Measurements from ENCODE around the gene NREP. TPM values are rescaled to one million over a fixed set of nuclear protein-coding genes. Genes with fewer than 3 reads are reported as not detected.

Gene NREP, protein sequence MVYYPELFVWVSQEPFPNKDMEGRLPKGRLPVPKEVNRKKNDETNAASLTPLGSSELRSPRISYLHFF
- 10 to 100 TPM in 1 of 2 donors, 1 to 10 TPM in 1; 8.5 to 18.2 TPM for total RNA-seq

- Mint-ChIP-seq H3K36me3 (ENCODE audit: low read depth) (peaks cover 5% of the 10 kb centered on the region), H3K27me3 (peaks cover 13% of the 10 kb centered on the region), H3K27ac (peak within 1 kb of the TSS; percentile 90), H3K9me3 (no peaks in the 10 kb centered on the region), H3K4me3 (peak within 1 kb of the TSS; percentile 82), H3K4me1 (no peaks in the 10 kb centered on the region)
- ATAC-seq (replicated peaks): peak; percentile 7
These were observed at the start of gene NREP for GRCh38 chr5:111756581-111757354. TSS of gene NREP (minus strand) at chr5:111757194. CDS start at chr5:111755772, 1,422 bp downstream.

GRCh38 chr5:111806753-111807152 lies 49.8 kb upstream of the NREP start:
- H3K27ac Mint-ChIP-seq: no peak overlapping the region
- no peak for ATAC-seq (replicated peaks)
- H3K4me3 Mint-ChIP-seq: no peak overlapping the region
- no peaks in the 10 kb centered on the region for H3K4me1 Mint-ChIP-seq
- H3K9me3 Mint-ChIP-seq: no peaks in the 10 kb centered on the region
- H3K36me3 Mint-ChIP-seq (ENCODE audit: low read depth): no peaks in the 10 kb centered on the region
- peaks cover 3% of the 10 kb centered on the region for H3K27me3 Mint-ChIP-seq

GRCh38 chr5:111806156-111806555 lies 49.2 kb upstream of the NREP start:
- no peaks in the 10 kb centered on the region for H3K9me3 Mint-ChIP-seq
- no peak overlapping the region for H3K4me3 Mint-ChIP-seq
- ATAC-seq (replicated peaks): no peak
- no peak overlapping the region for H3K27ac Mint-ChIP-seq
- no peaks in the 10 kb centered on the region for H3K36me3 Mint-ChIP-seq (ENCODE audit: low read depth)
- peaks cover 3% of the 10 kb centered on the region for H3K27me3 Mint-ChIP-seq
- H3K4me1 Mint-ChIP-seq: no peaks in the 10 kb centered on the region

DNA sequence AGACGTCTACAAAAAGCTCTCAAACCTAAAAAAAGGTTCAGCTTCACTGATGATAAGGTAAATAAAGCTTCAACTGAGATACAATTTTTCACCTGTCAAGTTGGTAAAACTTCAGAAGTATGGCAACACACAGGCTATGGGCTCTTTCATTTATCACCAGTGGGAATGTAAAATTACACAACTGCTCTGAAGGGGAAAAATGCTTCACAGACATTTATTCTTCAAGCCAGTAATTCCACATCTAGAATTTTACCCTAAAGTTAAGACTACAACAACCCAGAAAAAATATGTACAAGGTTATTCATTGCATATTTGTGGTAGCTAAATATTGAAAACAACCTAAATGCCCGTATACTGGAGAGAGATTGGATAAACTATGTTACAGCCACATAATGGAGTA lies 48.1 kb upstream of the NREP start:
- Mint-ChIP-seq H3K36me3 (ENCODE audit: low read depth) (no peaks in the 10 kb centered on the region), H3K4me1 (no peaks in the 10 kb centered on the region), H3K27ac (no peak overlapping the region), H3K4me3 (no peak overlapping the region), H3K9me3 (no peaks in the 10 kb centered on the region), H3K27me3 (peaks cover 3% of the 10 kb centered on the region)
- no peak for ATAC-seq (replicated peaks)

- peaks cover 3% of the 10 kb centered on the region for H3K9me3 Mint-ChIP-seq
- no peak for ATAC-seq (replicated peaks)
- no peak overlapping the region for H3K27ac Mint-ChIP-seq
- no peaks in the 10 kb centered on the region for H3K4me1 Mint-ChIP-seq
- H3K36me3 Mint-ChIP-seq (ENCODE audit: low read depth): no peaks in the 10 kb centered on the region
- no peak overlapping the region for H3K4me3 Mint-ChIP-seq
- peaks cover 3% of the 10 kb centered on the region for H3K27me3 Mint-ChIP-seq
These were observed 43.4 kb upstream of the NREP start for GRCh38 chr5:111800351-111800750.

DNA sequence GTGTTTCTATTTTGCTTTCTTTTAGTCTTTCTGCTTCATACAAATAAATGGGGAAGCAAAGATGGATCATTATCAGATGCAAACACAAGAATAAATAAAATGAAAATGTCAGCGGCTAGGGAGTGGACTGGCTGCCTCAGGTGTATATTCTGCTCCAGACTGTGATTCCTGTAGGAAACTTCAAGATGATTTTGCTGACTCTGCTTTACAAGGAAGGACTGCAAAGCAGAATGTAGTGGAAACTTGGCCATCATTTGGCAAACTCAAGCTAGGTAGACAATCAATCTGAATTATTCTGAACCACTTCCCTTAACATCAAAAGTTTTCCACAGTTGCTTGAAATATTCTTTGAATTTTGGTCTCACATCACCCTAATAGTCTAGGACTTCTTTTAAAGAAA lies 38.1 kb upstream of the NREP start:
- Mint-ChIP-seq H3K4me1 (no peaks in the 10 kb centered on the region), H3K27ac (no peak overlapping the region), H3K27me3 (peaks cover 6% of the 10 kb centered on the region), H3K4me3 (no peak overlapping the region), H3K9me3 (peaks cover 3% of the 10 kb centered on the region), H3K36me3 (ENCODE audit: low read depth) (no peaks in the 10 kb centered on the region)
- ATAC-seq (replicated peaks): no peak

- ATAC-seq (replicated peaks): no peak
- no peak overlapping the region for H3K4me3 Mint-ChIP-seq
- no peak overlapping the region for H3K27ac Mint-ChIP-seq
- peaks cover 3% of the 10 kb centered on the region for H3K9me3 Mint-ChIP-seq
- no peaks in the 10 kb centered on the region for H3K36me3 Mint-ChIP-seq (ENCODE audit: low read depth)
- no peaks in the 10 kb centered on the region for H3K4me1 Mint-ChIP-seq
- peaks cover 10% of the 10 kb centered on the region for H3K27me3 Mint-ChIP-seq
These were observed 35.6 kb upstream of the NREP start for GRCh38 chr5:111792471-111793058.

- no peak overlapping the region for H3K4me3 Mint-ChIP-seq
- H3K27ac Mint-ChIP-seq: no peak overlapping the region
- H3K4me1 Mint-ChIP-seq: no peaks in the 10 kb centered on the region
- H3K9me3 Mint-ChIP-seq: no peaks in the 10 kb centered on the region
- H3K27me3 Mint-ChIP-seq: peaks cover 14% of the 10 kb centered on the region
- no peaks in the 10 kb centered on the region for H3K36me3 Mint-ChIP-seq (ENCODE audit: low read depth)
- no peak for ATAC-seq (replicated peaks)
These were observed 33.3 kb upstream of the NREP start for GRCh38 chr5:111790295-111790694.

DNA sequence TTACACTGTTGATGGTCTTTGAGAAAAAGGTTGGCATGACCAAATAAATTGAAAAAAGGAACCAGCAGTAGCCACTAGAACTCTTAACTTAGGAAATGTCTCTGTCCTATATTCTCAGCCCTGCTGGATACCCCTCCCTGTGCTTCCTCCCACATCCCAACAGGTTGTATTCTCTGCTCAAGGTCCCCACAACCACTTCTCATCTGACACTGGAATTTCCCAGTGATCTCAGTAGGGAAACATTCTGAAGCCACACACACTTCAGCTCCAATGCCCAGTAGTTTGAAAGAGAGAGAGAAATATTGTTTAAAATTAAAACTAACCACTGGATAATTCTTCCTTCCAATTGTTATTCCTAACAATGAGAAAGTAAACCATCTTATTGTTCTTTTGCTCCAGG lies 30.0 kb upstream of the NREP start:
- no peaks in the 10 kb centered on the region for H3K36me3 Mint-ChIP-seq (ENCODE audit: low read depth)
- no peaks in the 10 kb centered on the region for H3K9me3 Mint-ChIP-seq
- no peak overlapping the region for H3K4me3 Mint-ChIP-seq

DNA sequence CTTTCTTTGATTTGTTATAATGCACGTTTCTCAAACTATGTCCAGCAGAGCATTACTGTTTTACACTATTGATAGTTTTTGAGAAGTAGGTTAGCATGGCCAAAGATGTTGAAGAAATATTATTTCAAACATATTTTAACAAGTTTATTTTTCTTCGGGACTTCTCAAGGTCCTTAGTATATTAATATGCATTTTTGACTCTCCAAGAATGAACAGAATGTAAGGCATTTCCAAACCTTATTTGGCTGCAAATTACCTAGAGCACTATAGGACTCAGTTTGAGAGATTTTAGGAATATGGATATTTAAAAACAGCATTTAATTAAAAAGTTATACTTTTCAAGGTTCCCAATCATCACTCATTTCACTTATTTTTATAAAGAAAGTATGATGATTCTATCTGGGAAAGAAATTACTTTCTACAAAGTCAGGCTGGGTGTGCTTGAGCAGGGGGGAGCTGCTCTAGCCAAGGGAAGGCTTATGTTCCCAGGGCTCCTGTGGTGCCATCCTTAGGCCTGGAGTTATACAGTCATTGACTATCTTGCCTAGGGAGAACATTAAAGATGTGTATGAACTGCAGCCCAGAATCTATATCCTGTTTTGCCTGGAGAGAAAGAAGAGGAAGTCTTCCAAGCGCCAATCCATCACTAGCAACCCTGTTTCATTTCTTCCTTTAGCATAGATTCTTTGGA lies 27.6 kb upstream of the NREP start:
- H3K27me3 Mint-ChIP-seq: peaks cover 11% of the 10 kb centered on the region
- H3K4me1 Mint-ChIP-seq: no peaks in the 10 kb centered on the region
- no peak overlapping the region for H3K4me3 Mint-ChIP-seq
- ATAC-seq (replicated peaks): no peak
- no peaks in the 10 kb centered on the region for H3K36me3 Mint-ChIP-seq (ENCODE audit: low read depth)
- H3K9me3 Mint-ChIP-seq: no peaks in the 10 kb centered on the region
- H3K27ac Mint-ChIP-seq: no peak overlapping the region

More for the DNA sequence above, 30.0 kb upstream of the NREP start:
- Mint-ChIP-seq H3K4me1 (no peaks in the 10 kb centered on the region), H3K27ac (no peak overlapping the region), H3K27me3 (peaks cover 8% of the 10 kb centered on the region)
- ATAC-seq (replicated peaks): no peak

- no peaks in the 10 kb centered on the region for H3K9me3 Mint-ChIP-seq
These were observed 26.5 kb upstream of the NREP start for GRCh38 chr5:111783537-111783936.

GRCh38 chr5:111782216-111782615 lies 25.2 kb upstream of the NREP start:
- Mint-ChIP-seq H3K36me3 (ENCODE audit: low read depth) (no peaks in the 10 kb centered on the region), H3K27me3 (peaks cover 9% of the 10 kb centered on the region), H3K27ac (no peak overlapping the region), H3K4me1 (no peaks in the 10 kb centered on the region), H3K9me3 (no peaks in the 10 kb centered on the region), H3K4me3 (no peak overlapping the region)
- no peak for ATAC-seq (replicated peaks)

More at GRCh38 chr5:111783537-111783936, 26.5 kb upstream of the NREP start:
- no peak overlapping the region for H3K27ac Mint-ChIP-seq
- no peak for ATAC-seq (replicated peaks)
- no peaks in the 10 kb centered on the region for H3K4me1 Mint-ChIP-seq
- peaks cover 9% of the 10 kb centered on the region for H3K27me3 Mint-ChIP-seq
- H3K36me3 Mint-ChIP-seq (ENCODE audit: low read depth): no peaks in the 10 kb centered on the region
- H3K4me3 Mint-ChIP-seq: no peak overlapping the region

GRCh38 chr5:111781200-111781599 lies 24.2 kb upstream of the NREP start:
- no peak overlapping the region for H3K4me3 Mint-ChIP-seq
- no peak overlapping the region for H3K27ac Mint-ChIP-seq
- H3K27me3 Mint-ChIP-seq: peaks cover 13% of the 10 kb centered on the region
- no peak for ATAC-seq (replicated peaks)
- H3K9me3 Mint-ChIP-seq: no peaks in the 10 kb centered on the region
- H3K4me1 Mint-ChIP-seq: no peaks in the 10 kb centered on the region
- H3K36me3 Mint-ChIP-seq (ENCODE audit: low read depth): no peaks in the 10 kb centered on the region

DNA sequence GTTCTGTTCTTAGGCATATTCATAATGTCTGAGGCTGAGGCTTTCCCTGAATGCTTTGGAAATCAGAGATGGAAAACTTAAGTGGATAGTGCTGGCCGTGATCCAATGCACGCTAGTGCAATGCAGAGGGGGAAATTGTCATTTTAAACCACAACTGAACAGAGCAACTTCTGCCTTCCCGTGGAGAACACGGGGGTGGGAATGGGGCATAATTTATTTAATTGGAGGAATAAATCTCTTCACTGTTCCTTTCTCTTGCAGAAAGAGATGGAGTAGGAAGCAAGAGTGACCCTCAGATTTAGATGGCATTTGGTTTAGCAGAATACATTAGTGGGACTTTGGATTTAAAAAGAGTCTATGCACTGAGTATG lies 22.9 kb upstream of the NREP start:
- Mint-ChIP-seq H3K27me3 (peaks cover 10% of the 10 kb centered on the region), H3K36me3 (ENCODE audit: low read depth) (no peaks in the 10 kb centered on the region), H3K4me1 (no peaks in the 10 kb centered on the region), H3K27ac (no peak overlapping the region), H3K4me3 (no peak overlapping the region), H3K9me3 (no peaks in the 10 kb centered on the region)
- ATAC-seq (replicated peaks): no peak

Measured in activated T-helper 17 cell treated with anti-CD3 and anti-CD28 coated beads, Interleukin-2, amount 50 U/mL, for 72 hours (primary cell).